PFSK-1 (cell line): ENCODE data around the gene TIMP1. TPM values are rescaled to one million over a fixed set of nuclear protein-coding genes. Genes with fewer than 3 reads are reported as not detected.
A peak's percentile ranks its signal among the peaks of the same experiment; 100 is the strongest.

ENCODE experiments used
- FOXP2 ChIP-seq: optimal IDR thresholded peaks from 2 replicates; pipeline ENCODE3; 2011; ENCODE audit warnings: borderline replicate concordance, control low read depth, inconsistent platforms; ENCODE audit not compliant: insufficient read depth; ENCODE audit errors: extremely low read length, extremely low read depth
- POLR2AphosphoS5 ChIP-seq: IDR thresholded peaks from 2 replicates; pipeline ENCODE4 v1.6.1; 2012; ENCODE audit warnings: low read depth, mild to moderate bottlenecking, control low read depth, low read length, moderate library complexity
- SIN3A ChIP-seq: IDR thresholded peaks from 2 replicates; pipeline ENCODE4 v1.6.1; 2012; ENCODE audit warnings: mild to moderate bottlenecking, low read length, moderate library complexity, borderline replicate concordance; ENCODE audit not compliant: insufficient read depth
- TAF1 ChIP-seq: IDR thresholded peaks from 2 replicates; pipeline ENCODE4 v1.6.1; 2012; ENCODE audit warnings: low read length, control low read depth, borderline replicate concordance; ENCODE audit not compliant: insufficient read depth
- polyA plus RNA-seq: library from polyadenylated mRNA; unstranded; fragments of >200 nt; gene quantifications from one replicate; pipeline ENCODE4 v1.2.1, GENCODE V29; 2012; ENCODE audit warnings: low read depth, missing spikeins; ENCODE audit not compliant: insufficient read length
- TF ChIP-seq, protein P1 (sequence below), 2 experiments: IDR thresholded peaks; 2 replicates each; pipeline versions ENCODE4 v1.6.1 to v1.8.0; 2011 to 2012; ENCODE audit warnings: low read depth in 2 of 2, low read length in 2 of 2, control low read depth in 1 of 2, inconsistent platforms in 1 of 2, mild to moderate bottlenecking in 1 of 2, moderate library complexity in 1 of 2; ENCODE audit not compliant: insufficient read depth in 1 of 2

TIMP1 gene
- polyA plus RNA-seq = 491 TPM

DNA sequence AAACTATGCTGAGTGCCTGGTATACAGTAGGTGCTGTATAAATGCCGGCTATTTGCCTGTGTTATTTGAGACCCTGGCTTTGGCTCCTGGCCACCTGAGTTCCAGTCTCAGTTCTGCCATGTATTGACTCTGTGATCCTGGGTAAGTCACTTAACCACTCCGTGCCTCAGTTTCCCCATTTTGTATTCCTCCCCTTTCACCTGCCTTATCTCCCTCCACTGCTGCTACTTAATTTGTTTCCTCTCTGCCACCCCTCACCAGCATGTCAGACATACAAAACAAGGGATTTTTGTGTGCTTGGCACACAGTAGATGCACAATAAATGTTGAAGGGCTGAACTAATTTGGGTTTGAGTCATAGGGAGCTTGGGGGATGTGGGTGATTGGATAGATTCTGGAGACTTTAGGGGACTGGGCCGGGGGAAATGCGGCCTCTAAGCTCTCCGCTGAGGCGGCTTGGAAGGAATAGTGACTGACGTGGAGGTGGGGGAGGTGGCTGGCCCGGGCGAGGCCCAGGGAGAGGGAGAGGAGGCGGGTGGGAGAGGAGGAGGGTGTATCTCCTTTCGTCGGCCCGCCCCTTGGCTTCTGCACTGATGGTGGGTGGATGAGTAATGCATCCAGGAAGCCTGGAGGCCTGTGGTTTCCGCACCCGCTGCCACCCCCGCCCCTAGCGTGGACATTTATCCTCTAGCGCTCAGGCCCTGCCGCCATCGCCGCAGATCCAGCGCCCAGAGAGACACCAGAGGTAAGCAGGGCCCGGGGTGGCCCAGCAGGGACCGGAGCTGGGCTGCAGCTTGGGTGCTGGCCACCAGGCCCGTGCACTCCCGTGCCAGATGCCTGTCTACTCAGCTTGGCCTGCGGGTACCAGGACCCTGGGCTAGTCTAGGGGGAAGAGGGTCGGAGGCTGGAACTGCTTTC lies at the start of gene TIMP1:
TSS of gene TIMP1 (plus strand) at position 706 of the 917 bp plus-strand sequence. CDS start 980 bp downstream, outside the sequence.
- TF ChIP-seq POLR2AphosphoS5 (peak; percentile 75), SIN3A (no peak)

DNA sequence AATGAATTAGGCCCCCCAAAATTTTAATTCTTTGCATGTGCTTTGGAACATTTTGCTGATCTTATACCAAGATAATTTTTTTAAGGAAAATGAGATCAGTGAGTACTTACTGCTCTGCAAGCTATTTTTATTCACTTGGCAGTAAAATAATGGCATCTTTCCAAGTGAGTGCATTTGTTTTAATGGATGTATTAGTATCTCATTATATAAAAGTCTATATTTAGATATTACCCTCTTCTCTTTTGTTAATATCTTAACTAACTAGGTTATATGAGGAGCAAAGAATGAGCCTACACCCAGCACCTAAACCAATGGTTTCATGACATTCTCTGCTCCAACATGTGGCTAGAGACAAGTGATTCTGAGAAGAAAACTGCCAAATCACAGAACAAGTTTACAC lies 42.4 kb upstream of the TIMP1 start:
- TF ChIP-seq TAF1 (no peak), POLR2AphosphoS5 (no peak), SIN3A (no peak), FOXP2 (no peak)
- TF ChIP-seq, protein P1, sequence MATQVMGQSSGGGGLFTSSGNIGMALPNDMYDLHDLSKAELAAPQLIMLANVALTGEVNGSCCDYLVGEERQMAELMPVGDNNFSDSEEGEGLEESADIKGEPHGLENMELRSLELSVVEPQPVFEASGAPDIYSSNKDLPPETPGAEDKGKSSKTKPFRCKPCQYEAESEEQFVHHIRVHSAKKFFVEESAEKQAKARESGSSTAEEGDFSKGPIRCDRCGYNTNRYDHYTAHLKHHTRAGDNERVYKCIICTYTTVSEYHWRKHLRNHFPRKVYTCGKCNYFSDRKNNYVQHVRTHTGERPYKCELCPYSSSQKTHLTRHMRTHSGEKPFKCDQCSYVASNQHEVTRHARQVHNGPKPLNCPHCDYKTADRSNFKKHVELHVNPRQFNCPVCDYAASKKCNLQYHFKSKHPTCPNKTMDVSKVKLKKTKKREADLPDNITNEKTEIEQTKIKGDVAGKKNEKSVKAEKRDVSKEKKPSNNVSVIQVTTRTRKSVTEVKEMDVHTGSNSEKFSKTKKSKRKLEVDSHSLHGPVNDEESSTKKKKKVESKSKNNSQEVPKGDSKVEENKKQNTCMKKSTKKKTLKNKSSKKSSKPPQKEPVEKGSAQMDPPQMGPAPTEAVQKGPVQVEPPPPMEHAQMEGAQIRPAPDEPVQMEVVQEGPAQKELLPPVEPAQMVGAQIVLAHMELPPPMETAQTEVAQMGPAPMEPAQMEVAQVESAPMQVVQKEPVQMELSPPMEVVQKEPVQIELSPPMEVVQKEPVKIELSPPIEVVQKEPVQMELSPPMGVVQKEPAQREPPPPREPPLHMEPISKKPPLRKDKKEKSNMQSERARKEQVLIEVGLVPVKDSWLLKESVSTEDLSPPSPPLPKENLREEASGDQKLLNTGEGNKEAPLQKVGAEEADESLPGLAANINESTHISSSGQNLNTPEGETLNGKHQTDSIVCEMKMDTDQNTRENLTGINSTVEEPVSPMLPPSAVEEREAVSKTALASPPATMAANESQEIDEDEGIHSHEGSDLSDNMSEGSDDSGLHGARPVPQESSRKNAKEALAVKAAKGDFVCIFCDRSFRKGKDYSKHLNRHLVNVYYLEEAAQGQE (IDR thresholded peaks at IDR 0.05; ENCODE audit: insufficient read depth in 1 of 2, low read depth in 2 of 2, low read length in 2 of 2) = no peak

DNA sequence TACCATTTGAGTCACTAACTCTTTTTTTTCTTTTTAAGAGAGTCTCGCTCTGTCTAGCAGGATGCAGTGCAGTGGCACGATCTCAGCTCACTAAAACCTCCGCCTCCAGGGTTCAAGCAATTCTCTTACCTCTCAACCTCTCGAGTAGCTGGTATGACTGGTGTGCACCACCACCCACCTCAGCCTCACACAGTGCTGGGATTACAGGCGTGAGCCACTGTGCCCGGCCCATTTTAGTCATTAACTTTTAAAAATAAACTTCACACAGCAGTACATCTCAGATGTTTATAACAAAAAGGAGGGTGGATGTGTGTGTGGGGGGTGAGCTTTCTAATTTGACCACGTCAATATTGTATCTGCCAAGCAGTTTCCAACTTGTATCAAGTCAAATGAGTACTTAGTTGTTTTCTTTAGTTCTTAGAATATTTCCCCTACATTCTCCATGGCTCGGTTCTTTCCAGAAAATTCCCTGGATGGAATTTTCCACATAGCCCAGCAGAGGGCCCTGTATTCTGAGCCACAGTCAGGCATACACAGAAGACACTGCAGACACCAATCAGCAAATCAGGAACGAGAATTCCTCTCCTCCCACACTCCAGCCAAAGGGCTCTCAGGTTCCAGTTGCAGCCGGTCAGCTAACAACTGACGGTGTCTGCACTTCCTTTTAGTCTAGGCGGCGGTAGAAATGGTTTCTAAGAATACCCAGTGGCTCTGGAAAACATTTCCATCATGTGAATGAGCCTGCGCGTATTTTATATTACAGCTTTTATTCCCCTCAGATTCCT lies 41.3 kb upstream of the TIMP1 start:
- no peak for TF ChIP-seq TAF1
- no peak for TF ChIP-seq FOXP2
- peak; percentile 55; the same call in 1 of the 2 replicates for TF ChIP-seq POLR2AphosphoS5

DNA sequence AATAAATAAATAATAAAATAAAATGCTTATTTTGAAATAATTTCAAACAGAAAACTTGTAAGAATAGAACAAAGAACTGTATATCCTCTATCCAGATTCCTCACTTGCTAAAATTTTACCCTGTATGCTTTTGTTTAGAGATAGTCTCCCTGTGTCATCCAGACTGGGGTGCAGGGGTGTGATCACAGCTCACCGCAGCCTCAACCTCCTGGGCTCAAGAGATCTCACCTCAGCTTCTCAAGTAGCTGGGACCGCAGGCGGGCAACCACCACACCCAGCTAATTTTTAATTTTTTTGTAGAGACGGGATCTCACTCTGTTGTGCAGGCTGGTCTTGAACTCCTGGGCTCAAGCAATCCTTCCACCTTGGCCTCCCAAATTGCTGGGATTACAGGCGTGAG lies 38.7 kb upstream of the TIMP1 start:
- no peak for TF ChIP-seq SIN3A
- TF ChIP-seq, protein P1 (IDR thresholded peaks at IDR 0.05; ENCODE audit: insufficient read depth in 1 of 2, low read depth in 2 of 2, low read length in 2 of 2) = no peak
- no peak for TF ChIP-seq TAF1
- no peak for TF ChIP-seq FOXP2
- TF ChIP-seq POLR2AphosphoS5 = no peak

DNA sequence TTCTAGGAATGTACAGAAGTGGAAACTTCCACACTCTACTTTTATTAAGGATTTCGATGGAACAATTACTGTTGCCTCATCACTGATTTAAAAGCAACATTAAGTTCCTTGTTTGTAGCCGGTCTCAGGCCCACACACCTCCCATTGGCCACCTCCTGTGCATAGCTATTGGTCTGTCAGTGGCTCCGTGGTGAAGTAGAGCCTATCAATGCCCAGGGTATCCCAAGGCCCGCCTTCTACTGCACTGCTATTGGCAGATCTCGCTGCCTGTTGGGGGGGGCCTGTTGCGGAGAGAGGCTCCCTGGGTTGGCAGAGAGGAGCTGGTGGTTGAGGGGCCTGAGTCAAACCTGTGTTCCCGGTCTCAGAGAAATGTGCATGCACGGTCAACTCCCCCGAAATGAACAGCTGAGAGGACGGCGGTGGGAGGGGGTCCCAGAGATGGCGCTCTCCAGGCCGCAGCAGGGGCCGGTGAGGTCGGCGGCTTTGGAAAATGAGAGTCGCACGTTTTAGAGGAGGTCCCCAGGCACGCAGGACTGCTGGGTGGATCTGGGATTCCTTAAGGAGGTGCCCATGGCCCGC lies 26.1 kb upstream of the TIMP1 start:
- TF ChIP-seq, protein P1 (IDR thresholded peaks at IDR 0.05; ENCODE audit: insufficient read depth in 1 of 2, low read depth in 2 of 2, low read length in 2 of 2) = no peak
- TF ChIP-seq FOXP2 = no peak
- peak; percentile 73 for TF ChIP-seq POLR2AphosphoS5
- no peak for TF ChIP-seq SIN3A
- TF ChIP-seq TAF1 = no peak
